ENCODE measurements around the gene FBXL2. TPM values are rescaled to one million over a fixed set of nuclear protein-coding genes. Genes with fewer than 3 reads are reported as not detected.

FBXL2 gene
- total RNA-seq, 4 donors from 2014 or later, result 0.76 to 6.0 (median 3.0) TPM

DNA sequence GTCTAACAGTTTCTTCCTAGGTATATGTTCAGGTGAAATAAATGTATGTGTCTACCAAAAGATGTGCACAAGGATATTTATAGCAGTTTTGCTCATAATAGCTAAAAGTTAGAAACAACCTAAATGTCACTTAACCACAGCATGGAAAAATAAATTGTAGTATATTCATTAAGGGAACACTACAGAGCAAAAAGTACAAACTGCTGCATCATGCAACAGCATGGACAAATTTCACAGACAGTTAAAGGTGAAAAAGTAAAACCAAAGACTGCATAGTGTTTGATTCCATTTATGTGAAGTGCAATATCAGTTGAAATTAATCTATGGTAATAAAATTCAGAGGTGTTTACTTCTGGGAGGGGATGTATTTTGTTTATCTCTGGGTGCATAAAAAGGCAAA is 62.5 kb downstream of the FBXL2 start:
- no peak for TF ChIP-seq POLR2A (IDR thresholded peaks at IDR 0.05)
- TF ChIP-seq, protein P1, sequence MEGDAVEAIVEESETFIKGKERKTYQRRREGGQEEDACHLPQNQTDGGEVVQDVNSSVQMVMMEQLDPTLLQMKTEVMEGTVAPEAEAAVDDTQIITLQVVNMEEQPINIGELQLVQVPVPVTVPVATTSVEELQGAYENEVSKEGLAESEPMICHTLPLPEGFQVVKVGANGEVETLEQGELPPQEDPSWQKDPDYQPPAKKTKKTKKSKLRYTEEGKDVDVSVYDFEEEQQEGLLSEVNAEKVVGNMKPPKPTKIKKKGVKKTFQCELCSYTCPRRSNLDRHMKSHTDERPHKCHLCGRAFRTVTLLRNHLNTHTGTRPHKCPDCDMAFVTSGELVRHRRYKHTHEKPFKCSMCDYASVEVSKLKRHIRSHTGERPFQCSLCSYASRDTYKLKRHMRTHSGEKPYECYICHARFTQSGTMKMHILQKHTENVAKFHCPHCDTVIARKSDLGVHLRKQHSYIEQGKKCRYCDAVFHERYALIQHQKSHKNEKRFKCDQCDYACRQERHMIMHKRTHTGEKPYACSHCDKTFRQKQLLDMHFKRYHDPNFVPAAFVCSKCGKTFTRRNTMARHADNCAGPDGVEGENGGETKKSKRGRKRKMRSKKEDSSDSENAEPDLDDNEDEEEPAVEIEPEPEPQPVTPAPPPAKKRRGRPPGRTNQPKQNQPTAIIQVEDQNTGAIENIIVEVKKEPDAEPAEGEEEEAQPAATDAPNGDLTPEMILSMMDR (IDR thresholded peaks at IDR 0.05), result no peak
- no peak overlapping the region for H3K4me3 ChIP-seq (ENCODE audit: low read depth, poor library complexity, severe bottlenecking)
- no peak for DNase-seq (ENCODE audit: low spot score in 2 of 2)
- intact Hi-C loops (cut with DNase I; ENCODE audit: low total_unique reads), result no loop called here

DNA sequence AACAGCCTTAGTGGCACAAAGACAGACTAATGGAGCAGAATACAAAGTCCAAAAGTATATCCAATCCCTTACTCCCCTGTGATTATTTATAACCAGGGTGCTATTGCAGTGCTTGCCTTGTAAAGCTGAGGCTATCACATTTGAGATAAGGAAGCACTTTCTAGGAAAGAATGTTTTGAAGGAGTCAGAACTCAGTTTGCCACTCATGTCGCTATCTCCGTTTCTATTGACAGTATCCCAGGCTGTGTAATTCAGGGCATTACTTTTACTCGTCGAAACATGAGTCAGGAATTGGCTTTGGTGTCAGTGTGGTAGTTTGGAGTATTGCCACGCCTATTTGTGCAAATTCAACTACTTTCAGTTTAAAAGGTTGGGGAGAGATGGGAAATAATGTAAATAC is 78.4 kb downstream of the FBXL2 start:
- 37 to 48% methylated on average over 5 of the region's 5 CpGs for WGBS, 2 donors
- H3K4me3 ChIP-seq (ENCODE audit: low read depth, poor library complexity, severe bottlenecking), result no peak overlapping the region

DNA sequence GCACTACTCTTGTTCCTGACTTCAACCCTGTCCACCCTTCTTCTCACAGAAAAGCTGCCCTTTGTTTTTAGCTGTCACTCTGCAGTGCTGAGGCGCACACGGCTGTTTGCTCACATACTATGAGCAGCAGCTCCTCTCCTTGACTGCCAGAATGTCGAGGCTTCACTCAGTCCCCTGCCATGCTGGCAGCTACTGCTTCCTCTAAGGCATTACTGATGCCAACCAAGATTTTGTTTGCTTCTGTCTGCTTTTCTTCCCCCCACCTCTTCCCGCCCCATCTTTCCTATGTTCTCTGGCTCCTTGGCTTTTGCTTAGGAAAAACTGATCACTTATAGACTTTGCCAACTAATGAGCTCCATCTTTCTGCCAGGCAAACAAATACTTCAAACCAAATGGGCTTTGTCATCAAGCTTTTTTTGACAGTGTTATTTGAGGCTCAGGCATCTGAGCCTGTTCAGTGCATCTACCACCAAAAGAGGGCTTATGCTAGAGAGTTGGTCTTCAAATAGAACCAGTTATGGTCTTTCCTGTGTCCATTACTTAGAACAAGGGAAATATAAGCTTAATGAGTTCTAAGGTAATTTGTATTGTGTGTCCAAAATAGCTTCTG is 81.0 kb downstream of the FBXL2 start:
- intact Hi-C loops (cut with DNase I; ENCODE audit: low total_unique reads), result no loop called here
- WGBS, 2 donors, result 32 to 40% methylated on average over 4 of the region's 4 CpGs
- H3K4me3 ChIP-seq (ENCODE audit: low read depth, poor library complexity, severe bottlenecking), result no peak overlapping the region
- TF ChIP-seq POLR2A (IDR thresholded peaks at IDR 0.05), result no peak
- TF ChIP-seq, protein P1 (IDR thresholded peaks at IDR 0.05), result no peak
- no peak for DNase-seq (ENCODE audit: low spot score in 2 of 2)

More for the DNA sequence above, 78.4 kb downstream of the FBXL2 start:
- intact Hi-C loops (cut with DNase I; ENCODE audit: low total_unique reads), result no loop called here
- DNase-seq (ENCODE audit: low spot score in 2 of 2), result no peak
- TF ChIP-seq, protein P1 (IDR thresholded peaks at IDR 0.05), result no peak
- no peak for TF ChIP-seq POLR2A (IDR thresholded peaks at IDR 0.05)

DNA sequence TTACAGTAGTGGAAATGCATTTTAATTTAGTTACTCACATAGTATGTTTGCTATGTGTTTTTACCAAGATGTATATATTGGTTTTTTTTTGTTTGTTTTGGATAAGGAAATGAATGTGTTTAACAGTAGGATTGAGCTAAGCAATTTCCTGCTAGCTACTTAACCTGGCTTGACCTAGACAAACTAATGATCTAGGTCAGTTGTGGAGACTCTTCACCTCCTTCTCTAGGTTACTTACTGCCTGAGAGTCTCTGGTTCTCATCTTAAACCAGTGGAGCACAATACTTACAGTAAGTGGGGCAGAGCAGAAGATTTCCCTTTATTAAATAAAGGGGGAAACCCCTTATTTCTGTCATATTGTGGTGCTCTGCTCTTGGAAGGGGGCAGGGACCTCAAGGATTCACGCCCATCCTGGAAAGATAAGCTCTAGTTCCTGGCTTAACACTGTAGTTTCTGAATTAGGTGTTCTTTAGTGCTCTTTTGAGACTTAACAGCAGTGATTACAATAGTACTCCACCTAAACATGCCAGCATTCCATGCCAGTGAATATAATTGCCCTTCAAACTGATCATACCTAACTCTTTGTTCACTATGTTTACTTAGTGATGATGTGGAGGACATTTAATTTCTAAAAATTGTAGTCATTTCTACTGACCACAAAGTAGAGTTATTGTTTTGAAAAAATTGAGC is 83.0 kb downstream of the FBXL2 start:
- intact Hi-C loops (cut with DNase I; ENCODE audit: low total_unique reads), result no loop called here
- H3K4me3 ChIP-seq (ENCODE audit: low read depth, poor library complexity, severe bottlenecking), result no peak overlapping the region
- WGBS, 2 donors, result 67 to 83% methylated on average over 1 of the region's 1 CpG
- DNase-seq (ENCODE audit: low spot score in 2 of 2), result no peak
- TF ChIP-seq POLR2A (IDR thresholded peaks at IDR 0.05), result no peak
- TF ChIP-seq, protein P1 (IDR thresholded peaks at IDR 0.05), result no peak

DNA sequence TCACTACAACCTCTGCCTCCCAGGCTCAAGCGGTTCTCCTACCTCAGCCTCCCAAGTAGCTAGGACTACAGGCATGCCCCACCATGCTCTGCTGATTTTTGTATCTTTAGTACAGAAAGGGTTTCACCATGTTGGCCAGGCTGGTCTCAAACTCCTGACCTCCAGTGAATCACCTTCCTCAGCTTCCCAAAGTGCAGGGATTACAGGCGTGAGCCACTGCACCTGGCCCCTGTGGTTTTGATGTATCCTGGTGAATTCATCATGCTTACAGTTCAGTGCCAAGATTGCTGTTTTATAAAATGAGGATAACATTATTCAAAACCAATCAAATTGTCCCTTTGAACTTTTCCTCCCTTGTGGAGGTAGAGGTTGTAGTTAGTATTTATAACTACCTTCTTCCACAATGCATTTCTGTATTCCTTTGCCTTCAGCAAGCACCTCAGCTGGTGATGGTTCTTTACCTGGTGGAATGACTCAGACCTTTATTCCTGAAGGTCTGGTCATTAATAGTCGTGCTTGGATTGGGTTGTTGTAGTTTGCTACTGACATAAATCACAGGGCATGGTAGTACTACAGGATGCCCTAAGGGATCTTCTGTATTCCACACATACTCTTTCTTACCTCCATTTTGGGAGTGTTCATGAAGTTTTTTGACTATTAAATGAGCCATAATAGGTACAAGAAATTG is 86.0 kb downstream of the FBXL2 start:
- TF ChIP-seq, protein P1 (IDR thresholded peaks at IDR 0.05), result no peak
- no peak for TF ChIP-seq POLR2A (IDR thresholded peaks at IDR 0.05)
- 77 to 79% methylated on average over 3 of the region's 3 CpGs for WGBS, 2 donors
- DNase-seq (ENCODE audit: low spot score in 2 of 2), result no peak
- no peak overlapping the region for H3K4me3 ChIP-seq (ENCODE audit: low read depth, poor library complexity, severe bottlenecking)
- intact Hi-C loops (cut with DNase I; ENCODE audit: low total_unique reads), result no loop called here
